ENCODE measurements around the gene STT3A.

DNA sequence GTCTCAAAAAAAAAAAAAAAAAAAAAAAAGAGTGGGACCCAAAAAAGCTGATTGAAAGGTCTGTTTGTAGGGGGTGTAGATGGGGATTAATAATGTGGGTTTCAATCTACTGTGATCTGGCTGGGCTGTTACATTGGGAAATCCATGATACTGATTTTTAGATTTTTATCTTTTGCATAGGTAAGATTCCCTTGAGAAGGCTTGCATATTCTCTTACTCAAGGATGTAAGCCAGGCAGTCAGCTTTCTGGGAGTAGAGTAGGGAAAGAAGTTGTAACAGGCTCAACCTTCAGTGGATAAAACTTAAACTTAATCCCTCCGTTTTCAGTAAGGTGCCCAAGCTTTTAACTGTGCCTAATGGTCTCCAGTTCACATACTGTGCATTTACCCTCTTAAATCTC lies 30.4 kb downstream of the STT3A start:
- TF ChIP-seq SIX5 (IDR thresholded peaks at IDR 0.05; ENCODE audit: low read depth, low read length, severe bottlenecking) (no peak), SMAD1 (IDR thresholded peaks at IDR 0.05; ENCODE audit: low read depth, partially characterized antibody) (no peak), CEBPB (IDR thresholded peaks at IDR 0.05; ENCODE audit: borderline replicate concordance in 1 of 2, low read depth in 2 of 2, low read length in 2 of 2) (no peak), TCF7 (IDR thresholded peaks at IDR 0.05; ENCODE audit: borderline replicate concordance) (no peak), EP300 (IDR thresholded peaks at IDR 0.05; ENCODE audit: borderline replicate concordance in 1 of 2, control insufficient read depth in 1 of 2, low read depth in 2 of 2, low read length in 2 of 2) (no peak), SIN3A (IDR thresholded peaks at IDR 0.05; ENCODE audit: low read depth, low read length) (no peak), EGR1 (IDR thresholded peaks at IDR 0.05; ENCODE audit: borderline replicate concordance in 1 of 2, low read depth in 2 of 2, low read length in 2 of 2) (no peak), YY1 (IDR thresholded peaks at IDR 0.05; ENCODE audit: low read depth, low read length) (no peak), CREM (IDR thresholded peaks at IDR 0.05; ENCODE audit: low read depth) (no peak), POLR2AphosphoS5 (IDR thresholded peaks at IDR 0.05; ENCODE audit: low read length) (no peak), POLR2A (IDR thresholded peaks at IDR 0.05; ENCODE audit: low read depth, low read length) (no peak), CHD4 (IDR thresholded peaks at IDR 0.05) (no peak), MXI1 (IDR thresholded peaks at IDR 0.05; ENCODE audit: low read depth, low read length) (no peak)
- TF ChIP-seq, protein P1, sequence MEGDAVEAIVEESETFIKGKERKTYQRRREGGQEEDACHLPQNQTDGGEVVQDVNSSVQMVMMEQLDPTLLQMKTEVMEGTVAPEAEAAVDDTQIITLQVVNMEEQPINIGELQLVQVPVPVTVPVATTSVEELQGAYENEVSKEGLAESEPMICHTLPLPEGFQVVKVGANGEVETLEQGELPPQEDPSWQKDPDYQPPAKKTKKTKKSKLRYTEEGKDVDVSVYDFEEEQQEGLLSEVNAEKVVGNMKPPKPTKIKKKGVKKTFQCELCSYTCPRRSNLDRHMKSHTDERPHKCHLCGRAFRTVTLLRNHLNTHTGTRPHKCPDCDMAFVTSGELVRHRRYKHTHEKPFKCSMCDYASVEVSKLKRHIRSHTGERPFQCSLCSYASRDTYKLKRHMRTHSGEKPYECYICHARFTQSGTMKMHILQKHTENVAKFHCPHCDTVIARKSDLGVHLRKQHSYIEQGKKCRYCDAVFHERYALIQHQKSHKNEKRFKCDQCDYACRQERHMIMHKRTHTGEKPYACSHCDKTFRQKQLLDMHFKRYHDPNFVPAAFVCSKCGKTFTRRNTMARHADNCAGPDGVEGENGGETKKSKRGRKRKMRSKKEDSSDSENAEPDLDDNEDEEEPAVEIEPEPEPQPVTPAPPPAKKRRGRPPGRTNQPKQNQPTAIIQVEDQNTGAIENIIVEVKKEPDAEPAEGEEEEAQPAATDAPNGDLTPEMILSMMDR (IDR thresholded peaks at IDR 0.05 in 2 of 3, conservative IDR thresholded peaks at IDR 0.05 in 1 of 3; ENCODE audit: control insufficient read depth in 2 of 3, extremely low read depth in 1 of 3, insufficient read depth in 1 of 3, low read depth in 3 of 3, low read length in 3 of 3): no peak

Measured in GM12878 (cell line).